HG03097 (cell line): Measurements from ENCODE around the gene CBL.
"Not testable (repeated sequence)": the region's sequence is repeated elsewhere in the genome, so short reads cannot be mapped to it uniquely, and the experiment has no call there.

Experiments used
- ATAC-seq: cut with Tn5 transposase; IDR thresholded peaks from one replicate; pipeline ENCODE4 v1.9.1; 2021; ENCODE audit not compliant: unreplicated experiment, low FRiP score

The CBL gene

GRCh38 chr11:119207415-119207960, 1.3 kb downstream of the CBL start:
- no peak for ATAC-seq

DNA sequence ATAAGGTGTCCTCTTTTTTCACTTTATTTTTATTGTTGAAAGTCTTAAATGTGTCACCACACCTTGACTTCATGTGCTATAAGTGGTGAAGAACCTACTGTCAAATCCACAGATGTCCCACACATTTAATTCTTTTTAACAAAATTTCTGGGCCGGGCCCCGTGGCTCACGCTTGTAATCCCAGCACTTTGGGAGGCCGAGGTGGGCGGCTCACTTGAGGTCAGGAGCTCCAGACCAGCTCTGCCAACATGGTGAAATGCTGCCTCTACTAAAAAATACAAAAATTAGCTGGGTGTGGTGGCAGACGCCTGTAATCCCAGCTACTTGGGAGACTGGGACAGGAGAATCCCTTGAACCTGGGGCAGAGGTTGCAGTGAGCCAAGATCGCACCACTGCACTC, 3.0 kb downstream of the CBL start:
- no peak for ATAC-seq

- no peak for ATAC-seq
These were observed 3.9 kb downstream of the CBL start for GRCh38 chr11:119210050-119210449.

DNA sequence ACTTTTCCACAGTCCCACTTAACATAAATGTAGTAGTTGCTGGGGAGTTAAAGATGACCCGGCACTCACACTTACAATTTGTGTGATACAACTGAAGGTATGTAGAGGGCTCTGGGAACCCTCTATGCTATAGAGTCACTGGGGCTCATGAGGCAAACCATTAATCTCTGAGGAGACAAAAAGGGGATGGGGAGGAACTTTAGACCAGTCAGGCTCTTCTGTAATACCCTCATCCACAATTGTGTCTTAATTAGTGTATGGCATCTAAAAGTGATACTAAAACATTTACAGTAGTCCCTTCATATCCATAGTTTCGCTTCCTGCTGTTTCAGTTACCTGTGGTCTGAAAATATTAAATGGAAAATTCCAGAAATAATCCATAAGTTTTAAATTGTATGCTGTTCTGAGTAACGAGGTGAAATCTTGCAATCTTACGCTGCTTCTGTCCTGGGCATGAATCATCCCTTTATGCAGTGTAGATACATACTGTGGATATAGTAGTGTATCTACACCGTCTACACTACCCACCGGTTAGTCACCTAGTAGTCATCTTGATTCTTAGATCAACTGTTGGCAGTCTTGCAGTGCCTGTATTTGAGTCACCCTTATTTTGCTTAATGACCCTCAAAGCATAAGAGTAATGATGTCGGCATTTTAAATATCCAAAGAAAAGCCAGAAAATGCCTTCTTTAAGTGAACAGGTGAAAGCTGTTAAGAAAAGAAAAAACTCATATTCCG, 12.2 kb downstream of the CBL start:
- ATAC-seq: no peak

DNA sequence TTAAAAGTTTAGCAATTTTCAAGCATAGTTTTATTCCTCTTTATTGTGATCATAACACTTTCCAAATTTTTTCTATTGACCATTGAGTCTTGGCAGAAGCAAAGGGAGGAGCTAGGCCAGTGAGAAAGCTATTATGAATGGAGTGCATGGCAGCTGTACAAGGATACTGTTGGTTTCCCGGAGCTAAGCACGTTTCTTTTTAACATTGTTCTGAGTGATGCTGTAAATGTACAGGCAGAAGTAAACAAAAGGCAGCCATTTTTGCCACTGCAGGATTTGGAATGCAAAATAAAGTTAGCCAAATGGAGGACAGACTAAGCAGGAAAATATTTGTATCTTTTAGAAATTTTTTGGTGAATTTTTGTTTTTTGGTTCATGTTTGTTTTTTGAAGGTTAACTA, 16.2 kb downstream of the CBL start:
- ATAC-seq: no peak

- no peak for ATAC-seq
These were observed 16.8 kb downstream of the CBL start for GRCh38 chr11:119222891-119223290.

DNA sequence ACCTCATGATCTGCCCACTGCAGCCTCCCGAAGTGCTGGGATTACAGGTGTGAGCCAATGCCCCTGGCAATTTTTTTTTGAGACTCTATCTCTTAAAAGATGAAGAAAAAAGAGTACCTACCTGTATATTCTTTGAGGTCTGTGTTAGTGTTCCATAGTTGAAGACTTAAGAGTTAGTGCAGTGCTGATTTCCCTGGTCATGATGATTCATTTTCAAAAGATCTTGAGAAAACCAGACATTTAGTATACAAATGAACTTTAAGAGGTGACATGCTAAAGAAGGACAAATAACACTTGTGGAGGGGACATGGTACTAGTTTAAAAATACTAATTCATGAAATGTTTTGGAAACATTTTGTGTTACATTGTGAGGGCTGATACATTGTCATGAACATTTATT, 17.7 kb downstream of the CBL start:
- no peak for ATAC-seq

DNA sequence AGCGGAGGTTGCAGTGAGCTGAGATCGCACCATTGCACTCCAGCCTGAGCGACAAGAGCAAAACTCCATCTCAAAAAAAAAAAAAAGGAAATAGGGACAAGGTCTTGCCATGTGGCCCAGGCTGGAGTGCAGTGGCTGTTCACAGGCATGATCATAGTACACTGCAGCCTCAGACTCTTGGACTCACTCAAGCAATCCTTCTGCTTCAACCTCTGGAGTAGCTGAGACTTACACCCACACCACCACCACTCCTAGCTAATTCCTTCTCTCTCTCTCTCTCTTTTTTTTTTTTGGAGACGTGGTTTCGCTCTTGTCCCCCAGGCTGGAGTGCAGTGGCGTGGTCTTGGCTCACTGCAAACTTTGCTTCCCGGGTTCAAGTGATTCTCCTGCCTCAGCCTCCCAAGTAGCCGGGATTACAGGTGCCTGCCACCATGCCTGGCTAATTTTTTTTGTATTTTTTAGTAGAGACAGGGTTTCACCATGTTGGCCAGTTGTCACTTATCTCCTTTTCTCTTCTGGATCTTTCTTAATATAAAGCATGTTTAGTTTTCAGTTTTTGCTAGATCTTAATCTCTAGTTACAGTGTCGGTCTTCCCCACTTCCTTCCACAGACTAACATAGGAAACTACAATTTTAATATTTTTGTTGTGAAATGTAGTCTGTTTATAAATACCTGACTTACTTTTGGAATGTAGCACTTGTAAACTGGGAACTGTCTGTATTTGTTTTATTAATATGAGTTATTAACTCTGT, 22.6 kb downstream of the CBL start:
- not testable (repeated sequence) for ATAC-seq

DNA sequence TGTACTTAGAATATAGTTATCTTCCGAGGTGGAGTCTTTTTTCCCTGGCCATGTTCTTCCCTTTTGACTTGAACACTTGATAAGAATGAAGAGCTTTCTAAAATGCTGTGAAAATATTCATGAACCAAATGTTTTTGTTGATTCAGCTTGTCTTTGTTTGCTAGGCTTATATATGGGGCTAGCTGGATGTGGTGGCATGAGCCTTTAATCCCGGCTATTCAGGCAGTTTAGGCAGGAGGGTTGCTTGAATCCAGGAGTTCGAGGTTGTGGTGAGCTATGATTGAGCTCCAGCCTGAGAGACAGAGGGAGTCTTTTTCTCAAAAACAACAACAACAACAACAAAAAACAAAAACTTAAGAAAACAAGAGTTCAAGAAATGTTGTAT, 23.1 kb downstream of the CBL start:
- ATAC-seq: no peak

DNA sequence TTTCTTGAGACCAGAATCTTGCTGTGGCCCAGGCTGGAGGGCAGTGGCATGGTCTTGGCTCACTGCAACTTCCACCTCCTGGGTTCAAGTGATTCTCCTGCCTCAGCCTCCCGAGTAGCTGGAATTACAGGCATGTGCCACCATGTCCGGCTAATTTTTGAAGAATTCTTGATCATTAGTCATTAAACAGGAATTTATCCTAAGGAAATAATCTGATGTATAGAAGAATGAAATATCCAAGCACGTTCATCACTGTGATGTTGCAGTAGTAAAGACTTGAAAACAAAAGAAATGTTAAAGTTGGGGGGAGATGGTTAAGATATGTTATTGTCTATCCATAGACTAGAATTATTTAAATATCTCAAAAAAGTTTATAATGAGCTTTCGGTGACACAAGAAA, 23.6 kb downstream of the CBL start:
- no peak for ATAC-seq

DNA sequence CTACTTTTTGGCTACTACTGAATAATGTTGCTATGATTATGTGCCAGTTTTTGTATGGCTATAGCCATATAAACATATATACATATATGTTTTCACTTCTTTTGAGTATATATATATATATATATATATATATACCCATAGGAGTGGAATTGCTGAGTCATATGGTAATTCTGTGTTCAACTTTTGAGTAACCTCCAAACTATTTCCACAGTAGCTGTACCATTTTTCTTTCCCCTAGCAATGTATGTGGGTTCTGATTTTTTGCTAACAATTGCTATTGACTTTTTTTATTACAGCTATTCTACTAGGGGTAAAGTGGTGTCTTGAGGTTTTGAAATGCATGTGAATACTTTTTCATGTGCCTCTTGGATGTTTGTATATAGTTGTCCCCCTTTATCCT, 30.4 kb downstream of the CBL start:
- ATAC-seq: no peak

DNA sequence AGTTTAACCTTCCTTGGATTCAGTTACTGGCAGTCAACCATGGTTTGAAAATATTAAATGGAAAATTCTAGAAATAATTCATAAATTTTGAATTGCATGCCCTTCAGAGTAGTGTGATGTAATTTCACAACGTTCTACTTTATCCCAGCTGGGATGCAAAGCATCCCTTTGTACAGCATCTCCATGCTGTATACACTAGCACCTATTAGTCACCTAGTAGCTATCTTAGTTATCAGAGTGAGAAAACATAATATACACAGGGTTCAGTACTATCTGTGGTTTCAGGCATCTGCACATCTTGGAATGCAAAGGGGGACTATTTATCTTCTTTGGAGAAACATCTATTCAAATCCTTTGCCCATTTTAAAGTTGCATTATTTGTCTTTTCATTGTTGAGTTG, 30.8 kb downstream of the CBL start:
- ATAC-seq: no peak

DNA sequence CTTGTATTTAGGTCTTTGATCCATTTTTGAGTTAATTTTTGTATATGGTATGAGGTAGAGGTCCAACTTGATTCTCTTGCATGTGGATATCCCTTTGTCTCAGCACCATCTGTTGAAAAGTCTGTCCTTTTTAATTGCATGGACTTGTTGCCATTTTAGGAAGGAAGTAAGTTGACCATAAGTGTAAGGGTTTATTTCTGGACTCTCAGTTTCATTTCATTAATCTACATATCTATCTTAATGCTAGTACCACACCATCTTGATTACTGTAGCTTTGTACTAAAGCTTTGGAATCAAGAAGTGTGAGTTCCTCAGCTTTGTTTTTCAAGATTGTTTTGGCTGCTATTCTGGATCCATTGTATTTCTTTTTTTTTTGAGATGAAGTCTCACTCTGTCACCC, 31.4 kb downstream of the CBL start:
- ATAC-seq: no peak

- ATAC-seq: no peak
These were observed 42.9 kb downstream of the CBL start for GRCh38 chr11:119248750-119249670.

- ATAC-seq: no peak
These were observed 43.5 kb downstream of the CBL start for GRCh38 chr11:119249671-119250010.

DNA sequence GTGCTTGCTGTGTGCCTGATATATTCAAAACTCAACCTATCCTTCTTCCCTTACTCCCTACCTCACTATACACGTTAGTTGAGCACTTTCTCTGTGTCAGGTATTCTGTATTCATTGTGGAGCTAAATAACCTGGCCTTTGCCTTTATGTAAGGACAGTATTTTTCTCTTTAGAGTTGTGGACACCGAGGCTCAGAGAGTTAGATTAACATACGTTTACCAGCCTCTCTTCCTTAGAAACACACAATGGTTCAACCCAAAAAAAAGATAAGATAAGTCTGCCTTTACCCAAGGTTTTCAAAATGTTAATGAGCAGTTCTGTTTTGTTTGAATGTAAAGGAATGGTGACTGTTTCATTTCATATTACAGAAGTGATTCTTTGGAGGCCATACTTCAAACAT, 45.0 kb downstream of the CBL start:
- no peak for ATAC-seq

DNA sequence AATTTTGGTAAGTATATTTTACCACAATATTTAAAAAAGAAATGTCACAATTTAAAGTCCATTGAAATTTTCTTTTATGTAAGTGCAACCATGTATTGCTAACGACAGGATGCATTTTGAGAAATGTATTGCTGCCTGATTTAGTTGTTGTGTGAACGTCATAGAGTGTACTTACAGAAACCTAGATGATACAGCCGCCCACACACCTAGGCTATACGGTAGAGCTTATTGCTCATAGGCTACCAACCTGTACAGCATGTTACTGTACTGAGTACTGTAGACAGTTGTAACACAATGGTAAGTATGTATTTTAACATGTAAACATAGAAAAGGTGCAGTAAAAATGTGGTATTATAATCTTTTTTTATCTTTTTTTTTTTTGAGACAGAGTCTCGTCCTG, 48.1 kb downstream of the CBL start:
- no peak for ATAC-seq

DNA sequence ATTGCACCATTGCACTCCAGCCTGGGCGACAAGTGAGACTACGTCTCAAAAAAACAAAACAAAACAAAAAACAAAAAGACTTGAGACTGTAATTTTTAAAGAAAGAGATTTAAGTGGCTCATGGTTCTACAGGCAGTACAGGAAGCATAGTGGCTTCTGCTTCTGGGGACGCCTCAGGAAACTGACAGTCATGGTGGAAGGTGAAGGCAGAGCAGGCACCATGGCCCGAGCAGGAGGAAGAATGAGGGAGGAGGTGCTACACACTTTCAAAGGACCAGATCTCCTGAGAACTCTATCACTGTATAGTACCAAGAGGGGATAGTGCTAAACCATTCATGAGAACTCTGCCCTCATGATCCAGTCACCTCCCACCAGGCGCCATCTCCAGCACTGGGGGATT, 52.0 kb downstream of the CBL start:
- no peak for ATAC-seq

DNA sequence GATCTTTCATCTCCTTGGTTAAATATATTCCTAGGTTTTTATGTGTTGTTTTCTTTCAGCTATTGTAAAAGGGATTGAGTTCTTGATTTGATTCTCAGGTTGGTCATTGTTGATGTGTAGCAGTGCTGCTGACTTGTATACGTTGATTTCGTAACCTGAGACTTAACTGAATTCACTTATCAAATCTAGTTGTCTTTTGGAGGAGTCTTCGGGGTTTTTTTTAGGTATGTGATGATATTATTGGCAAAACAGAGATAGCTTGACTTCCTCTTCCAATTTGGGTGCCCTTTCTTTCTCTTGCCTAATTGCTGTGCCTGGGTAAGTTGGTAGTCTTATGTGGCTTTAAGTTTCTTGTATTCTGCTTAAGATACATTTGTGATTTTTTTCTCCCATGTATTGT, 52.8 kb downstream of the CBL start:
- ATAC-seq: no peak

DNA sequence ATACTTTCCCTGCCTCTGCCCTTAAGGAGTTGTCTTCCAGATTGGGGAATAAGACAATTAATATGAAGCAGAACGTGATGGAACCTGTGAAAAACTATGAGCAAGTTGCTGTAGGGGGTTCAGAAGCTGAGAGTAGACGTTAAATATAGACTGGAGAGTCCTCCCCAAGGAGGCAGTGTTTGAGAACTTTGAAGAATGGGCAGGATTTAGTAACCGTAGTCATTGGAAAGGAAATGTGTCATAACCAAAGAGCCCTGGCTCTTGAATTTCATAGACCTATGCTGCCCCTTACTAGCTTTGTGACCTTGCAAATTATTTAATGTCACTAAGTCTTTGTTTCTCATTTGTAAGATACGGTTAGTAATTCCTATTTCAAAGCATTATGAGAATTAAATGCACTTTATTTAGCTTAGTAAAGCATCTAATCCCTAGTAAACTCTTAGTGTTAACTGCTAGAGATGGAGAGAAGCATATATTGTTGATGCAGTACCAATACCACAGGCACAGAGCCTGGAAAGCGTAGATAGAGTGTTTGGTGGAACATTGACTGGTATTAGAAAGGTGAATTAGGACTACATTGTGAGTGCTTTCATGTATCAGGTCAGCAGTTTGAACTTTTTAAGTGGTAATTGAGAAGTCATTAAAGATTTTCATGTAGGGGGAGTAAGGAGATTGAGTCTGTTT, 56.7 kb downstream of the CBL start:
- no peak for ATAC-seq
